GM21786 (cell line): ENCODE data around the gene ZNF280A.
"Not testable (repeated sequence)": the region's sequence is repeated elsewhere in the genome, so short reads cannot be mapped to it uniquely, and the experiment has no call there.

Source experiments
- ATAC-seq: cut with Tn5 transposase; IDR thresholded peaks from one replicate; pipeline ENCODE4 v1.9.1; 2021; ENCODE audit not compliant: unreplicated experiment

Gene ZNF280A

DNA sequence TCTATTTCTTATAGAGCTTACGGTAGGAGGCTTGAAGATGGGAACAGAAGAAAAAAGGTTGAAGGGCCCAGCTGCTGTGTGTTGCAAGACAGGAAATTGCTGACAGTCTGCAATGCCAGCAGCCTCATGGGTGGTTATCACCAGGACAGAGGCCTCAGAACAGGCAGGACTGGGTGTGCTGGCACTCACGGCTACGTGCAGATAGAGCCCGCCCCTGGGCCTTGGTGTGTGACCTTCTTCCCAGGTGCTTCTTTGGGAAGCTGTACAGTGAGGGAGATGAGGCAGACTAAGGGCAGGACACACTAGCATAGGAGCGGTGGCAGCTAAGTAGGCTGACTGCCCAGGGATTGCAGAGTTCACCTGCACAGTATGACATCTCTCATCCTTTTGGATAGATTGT, 26.4 kb upstream of the ZNF280A start:
- no peak for ATAC-seq

DNA sequence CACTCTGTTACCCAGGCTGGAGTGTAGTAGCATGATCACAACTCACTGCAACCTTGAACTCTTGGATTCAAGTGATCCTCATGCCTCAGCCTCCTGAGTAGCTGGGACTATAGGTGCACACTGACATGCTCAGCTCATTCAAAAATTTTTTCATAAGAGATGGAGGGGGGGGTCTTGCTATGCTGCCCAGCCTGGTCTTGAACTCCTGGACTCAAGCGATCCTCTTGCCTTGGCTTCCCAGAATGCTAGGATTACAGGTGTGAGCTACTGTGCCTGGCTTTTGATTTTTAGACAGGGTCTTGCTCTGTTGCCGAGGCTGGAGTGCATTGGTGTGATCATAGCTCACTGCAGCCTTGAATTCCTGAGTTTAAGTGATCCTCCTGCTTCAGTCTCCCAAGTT, 25.0 kb upstream of the ZNF280A start:
- no peak for ATAC-seq

DNA sequence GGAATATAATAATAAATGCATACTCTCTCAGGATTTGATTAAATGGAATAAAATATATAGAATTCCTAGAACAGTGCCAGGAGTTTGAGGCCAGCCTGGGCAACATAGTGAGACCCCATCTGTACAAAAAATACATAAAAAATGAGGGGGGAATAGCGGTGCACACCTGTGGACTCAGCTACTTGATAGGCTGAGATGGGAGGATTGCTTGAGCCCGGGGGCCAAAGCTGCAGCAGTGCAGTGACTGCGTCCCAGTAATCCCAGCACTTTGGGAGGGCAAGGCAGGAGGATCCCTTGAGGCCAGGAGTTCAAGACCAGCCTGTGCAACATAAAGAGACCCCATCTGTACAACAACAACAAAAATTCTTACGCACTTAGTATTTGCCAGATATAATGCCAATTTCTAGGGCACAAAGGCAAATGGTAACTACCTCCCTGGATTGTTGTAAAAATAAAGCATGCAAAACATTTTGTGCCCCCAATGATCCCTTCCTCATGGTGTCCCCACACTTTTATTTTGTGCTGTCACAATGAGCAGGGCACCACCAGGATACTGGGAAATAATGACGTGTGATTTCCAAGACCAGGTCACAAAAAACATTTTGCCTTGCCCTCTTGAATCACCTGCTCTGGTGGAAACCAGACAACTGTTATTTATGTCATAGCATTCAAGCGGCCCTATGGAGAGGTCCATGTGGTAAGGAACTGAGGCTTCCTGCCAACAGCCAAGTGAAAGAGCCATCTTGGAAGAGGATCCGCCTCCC, 18.3 kb upstream of the ZNF280A start:
- ATAC-seq: no peak

DNA sequence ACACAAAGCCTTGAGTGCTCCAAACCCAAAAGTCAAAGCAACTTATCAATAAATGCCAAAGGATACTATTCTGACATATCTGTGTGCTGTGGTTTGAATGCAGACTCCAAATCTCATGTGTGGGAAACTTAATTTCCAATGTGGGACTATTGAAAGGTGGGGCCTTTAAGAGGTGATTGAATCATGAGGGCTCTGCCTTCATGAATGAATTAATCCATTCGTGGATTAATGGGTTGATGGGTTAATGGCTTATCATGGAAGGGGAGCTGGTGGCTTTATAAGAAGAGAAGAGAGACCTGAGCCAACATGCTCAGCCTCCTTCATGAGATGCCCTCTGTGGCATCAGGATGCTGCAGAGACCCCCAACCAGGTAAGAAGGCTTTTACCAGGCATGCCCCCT, 16.8 kb upstream of the ZNF280A start:
- ATAC-seq: no peak

DNA sequence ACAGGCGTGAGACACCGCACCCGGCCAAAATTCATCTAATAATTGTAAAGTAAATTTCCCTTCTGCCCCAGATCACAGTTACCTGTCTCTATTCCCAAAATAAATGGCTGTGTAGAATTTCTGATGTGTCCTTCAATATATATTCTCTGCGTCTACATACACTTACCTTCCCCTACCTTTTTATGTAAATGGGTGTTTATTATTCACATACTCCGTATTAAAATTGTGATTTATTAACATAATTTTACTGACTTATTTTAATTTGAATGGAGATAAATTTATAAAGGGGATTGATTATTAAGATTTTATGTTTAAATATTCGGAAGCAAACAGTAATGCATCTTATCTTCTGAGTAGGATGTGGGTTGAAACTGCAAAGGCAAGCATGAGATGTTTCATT, 16.4 kb upstream of the ZNF280A start:
- ATAC-seq: no peak

DNA sequence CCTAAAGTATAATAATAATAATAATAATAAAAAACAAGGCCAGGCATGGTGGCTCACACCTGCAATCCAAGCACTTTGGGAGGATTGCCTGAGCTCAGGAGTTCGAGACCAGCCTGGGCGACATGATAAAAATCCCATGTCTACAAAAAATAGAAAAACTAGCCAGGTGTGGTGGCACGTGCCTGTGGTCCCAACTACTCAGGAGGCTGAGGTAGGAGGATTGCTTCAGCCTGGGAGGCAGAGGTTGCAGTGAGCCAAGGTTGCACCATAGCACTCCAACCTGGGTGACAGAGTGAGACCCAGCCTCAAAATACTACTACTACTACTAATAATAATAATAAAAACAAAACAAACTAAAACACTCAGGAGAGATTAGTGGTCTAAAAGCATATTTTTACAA, 15.6 kb upstream of the ZNF280A start:
- ATAC-seq: no peak

DNA sequence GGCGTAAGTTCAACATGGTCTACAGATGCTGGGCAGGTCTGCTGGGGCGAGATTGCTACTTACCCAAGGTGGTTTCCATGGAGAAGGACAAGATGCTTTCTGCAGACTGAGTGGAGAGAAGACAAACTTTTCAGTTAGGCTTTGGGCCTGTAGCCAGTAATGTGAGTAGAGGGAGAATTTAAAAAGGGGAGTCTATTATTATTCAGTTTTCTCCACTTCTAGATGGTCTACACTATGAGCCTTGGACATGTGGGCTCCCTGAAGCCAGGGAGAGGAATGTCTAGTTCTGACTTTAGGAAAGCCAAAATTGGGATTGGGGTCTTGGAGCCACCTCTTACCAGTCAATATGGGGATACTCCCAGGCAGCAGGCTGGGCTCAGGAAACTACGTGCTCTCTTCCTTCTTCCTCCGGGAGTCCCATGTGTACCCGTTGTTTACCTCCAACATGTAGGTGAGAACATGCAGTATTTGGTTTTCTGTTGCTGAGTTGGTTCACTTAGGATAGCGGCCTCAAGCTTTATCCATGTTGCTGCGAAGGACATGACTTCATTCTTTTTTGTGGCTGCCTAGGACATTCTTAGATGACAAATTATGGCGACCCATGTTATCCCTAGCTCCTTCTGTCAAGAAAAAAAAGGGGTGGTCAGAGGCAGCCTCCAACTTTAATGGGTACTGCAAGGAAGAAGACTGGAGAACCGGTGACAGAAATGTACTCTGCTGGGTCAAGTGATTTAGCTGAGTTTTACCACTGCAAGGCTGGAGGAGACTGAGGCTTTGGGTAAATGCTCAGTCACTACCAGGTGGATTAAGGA, 14.7 kb upstream of the ZNF280A start:
- no peak for ATAC-seq

DNA sequence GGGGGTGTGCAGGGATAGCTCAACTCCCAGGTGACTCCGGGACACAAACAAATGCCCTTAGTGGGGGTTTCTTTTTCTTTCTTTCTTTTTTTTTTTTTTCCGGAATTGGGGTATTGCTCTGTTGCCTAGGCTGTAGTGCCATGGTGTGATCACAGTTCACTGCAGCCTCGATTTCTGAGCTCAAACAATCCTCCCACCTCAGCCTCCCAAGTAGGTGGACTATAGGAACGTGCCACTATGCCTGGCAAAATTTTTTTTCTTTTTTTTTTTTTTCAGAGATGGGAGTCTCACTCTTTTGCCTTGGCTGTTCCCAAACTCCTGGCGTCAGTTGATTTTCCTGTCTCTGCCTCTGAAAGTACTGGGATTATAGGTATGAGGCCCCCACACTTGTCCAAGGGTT, 13.8 kb upstream of the ZNF280A start:
- ATAC-seq: no peak

DNA sequence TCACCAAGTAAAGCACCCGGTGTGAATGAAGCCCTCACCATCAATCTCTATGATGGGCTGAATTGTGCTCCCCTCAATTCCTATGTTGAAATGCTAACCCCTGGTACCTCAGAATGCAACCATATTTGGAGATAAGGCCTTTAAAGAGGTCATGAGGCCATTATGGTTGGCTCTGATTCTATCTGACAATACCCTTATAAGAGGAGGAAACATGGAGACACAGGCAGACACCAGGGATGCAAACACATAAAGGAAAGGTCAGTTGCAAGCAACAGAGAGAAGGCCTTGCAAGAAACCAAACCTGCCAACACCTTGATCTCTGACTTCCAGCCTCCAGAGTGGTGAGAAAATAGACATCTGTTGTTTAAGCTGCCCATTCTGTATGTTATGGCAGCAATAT, 13.3 kb upstream of the ZNF280A start:
- no peak for ATAC-seq

DNA sequence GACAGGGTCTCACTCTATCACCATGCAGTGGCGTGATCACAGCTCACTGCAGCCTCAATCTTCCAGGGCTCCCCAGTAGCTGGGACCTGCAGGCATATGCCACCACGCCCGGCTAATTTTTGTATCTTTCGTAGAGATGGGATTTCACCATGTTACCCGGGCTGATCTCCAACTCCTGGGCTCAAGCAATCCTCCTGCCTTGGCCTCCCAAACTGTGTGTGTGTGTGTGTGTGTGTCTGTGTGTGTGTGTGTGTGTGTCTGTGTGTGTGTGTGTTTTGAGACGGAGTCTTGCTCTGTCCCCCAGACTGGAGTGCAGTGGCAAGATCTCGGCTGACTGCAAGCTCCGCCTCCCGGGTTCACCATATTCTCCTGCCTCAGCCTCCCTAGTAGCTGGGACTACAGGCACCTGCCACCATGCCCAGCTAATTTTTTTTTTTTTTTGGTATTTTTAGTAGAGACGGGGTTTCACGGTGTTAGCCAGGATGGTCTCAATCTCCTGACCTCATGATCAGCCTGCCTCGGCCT, 12.5 kb upstream of the ZNF280A start:
- ATAC-seq: not testable (repeated sequence)

DNA sequence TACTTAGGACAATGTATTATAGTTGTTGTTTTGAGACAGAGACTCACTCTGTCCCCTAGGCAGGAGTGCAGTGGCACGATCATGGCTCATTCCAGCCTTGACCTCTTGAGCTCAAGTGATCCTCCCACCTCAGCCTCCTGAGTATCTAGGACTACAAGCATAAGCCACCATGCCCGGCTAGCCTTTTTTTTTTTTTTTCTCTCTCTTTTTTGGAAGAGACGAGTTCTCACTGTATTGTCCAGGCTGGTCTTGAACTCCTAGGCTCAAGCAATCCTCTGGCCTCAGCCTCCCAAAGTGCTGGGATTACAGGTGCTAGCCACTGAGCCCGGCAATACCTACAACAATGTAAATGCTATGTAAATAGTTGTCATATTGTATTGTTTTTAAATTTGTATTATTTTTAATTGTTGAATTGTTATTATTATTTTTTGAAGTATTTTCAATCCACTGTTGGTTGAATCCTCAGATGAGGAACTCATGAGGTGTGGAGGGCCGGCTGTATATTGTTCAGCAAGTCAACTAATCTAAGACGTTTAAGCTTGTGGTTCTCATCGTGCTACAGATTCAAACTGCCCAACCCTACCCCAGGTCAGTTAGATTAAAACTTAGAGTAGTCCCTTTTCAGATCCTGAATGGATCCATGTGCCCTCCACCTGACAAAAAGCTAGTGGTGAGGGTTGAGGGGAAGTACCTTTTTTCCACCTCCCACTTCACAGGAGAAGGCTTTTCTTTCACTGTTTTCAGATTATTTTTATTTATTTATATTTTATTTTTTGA, 11.9 kb upstream of the ZNF280A start:
- no peak for ATAC-seq

DNA sequence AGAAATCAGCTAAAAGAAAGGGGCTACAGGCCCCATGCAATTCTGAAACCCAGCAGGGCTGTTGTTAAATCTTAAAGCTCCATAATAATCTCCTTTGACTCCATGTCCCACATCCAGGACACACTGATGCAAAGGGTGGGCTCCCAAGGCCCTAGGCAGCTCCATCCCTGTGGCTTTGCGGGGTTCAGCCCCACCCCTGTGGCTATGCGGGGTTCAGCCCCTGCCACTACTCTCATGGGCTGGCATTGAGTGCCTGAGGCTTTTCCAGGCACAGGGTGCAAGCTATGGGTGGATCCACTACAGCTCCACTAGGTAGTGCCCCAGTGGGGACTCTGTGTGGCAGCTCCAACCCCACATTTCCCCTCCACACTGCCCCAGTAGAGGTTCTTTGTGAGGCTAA, 8.7 kb upstream of the ZNF280A start:
- ATAC-seq: no peak

DNA sequence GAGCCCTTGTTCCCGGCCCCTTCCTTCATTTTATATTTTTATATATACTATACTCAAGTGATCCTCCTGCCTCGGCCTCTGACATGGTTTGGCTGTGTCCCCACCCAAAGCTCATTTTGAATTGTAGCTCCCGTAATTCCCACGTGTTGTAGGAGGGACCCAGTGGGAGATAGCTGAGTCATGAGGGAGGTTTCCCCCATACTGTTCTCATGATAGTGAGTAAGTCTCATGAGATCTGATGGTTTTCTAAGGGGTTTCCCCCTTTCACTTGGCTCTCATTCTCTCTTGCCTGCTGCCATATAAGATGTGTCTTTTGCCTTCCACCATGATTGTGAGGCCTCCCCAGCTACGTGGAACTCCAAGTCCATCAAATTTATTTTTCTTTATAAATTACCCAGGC, 7.2 kb upstream of the ZNF280A start:
- no peak for ATAC-seq

DNA sequence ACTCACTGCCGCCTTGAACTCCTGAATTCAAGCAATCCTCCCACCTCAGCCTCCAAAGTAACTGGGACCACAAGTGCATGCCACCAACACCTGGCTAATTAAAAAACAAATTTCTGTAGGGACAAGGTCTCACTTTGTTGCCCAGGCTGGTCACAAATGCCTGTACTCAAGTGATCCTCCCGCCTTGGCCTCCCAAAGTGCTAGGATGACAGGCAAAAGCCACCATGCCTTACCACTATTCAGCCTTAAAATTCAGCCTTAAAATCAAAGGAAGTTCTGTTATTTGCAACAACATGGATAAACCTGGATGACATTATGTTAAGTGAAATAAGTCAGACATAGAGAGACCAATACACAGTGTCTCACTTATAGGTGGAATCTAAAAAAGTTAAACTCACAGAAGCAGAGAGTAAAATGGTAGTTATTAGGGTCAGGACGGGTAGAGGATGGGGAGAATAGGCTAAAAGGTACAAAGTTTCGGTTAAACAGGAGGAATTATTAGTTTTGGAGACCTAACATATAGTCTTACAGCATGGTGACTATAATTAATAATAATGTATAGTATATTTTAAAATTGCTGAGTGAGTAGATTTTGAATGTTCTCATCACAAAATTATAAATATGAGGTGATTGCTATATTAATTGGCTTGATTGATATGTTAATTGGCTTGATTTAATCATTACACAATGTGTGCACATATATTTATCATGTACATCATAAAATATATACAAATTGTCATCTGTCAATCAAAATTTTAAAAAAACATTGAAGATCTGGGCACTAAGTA, 6.2 kb upstream of the ZNF280A start:
- no peak for ATAC-seq

DNA sequence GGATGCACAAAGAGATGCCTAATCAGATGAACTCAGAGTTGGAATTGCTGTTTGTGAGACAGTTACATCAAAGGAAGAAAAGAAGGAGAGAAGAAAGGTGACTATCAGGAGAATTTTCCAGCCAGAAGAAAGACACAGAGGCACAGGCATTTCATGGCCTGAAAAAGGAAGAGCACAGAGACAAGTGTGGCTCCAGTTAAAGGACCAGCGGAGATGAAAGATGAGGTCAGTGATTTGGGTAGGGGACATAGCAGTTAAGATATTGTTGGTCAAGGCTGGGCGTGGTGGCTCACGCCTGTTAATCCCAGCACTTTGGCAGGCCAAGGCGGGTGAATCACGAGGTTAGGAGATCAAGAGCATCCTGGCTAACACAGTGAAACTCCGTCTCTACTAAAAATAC, 3.4 kb upstream of the ZNF280A start:
- no peak for ATAC-seq

DNA sequence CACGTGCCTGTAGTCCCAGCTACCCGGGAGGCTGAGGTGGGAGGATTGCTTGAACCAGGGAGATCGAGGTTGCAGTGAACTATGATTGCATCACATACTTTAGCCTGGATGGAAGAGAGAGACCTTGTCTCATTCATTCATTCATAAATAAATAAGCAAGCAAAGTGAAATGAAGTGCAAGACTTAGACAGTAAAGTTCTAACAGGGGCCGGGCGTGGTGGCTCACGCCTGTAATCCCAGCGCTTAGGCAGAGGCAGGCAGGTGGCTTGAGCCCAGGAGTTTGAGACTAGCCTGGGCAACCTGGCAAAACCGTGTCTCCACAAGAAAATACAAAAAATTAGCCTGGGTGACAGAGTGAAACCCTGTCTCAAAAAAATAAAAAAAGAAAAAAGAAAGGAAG, 1.6 kb upstream of the ZNF280A start:
- no peak for ATAC-seq

DNA sequence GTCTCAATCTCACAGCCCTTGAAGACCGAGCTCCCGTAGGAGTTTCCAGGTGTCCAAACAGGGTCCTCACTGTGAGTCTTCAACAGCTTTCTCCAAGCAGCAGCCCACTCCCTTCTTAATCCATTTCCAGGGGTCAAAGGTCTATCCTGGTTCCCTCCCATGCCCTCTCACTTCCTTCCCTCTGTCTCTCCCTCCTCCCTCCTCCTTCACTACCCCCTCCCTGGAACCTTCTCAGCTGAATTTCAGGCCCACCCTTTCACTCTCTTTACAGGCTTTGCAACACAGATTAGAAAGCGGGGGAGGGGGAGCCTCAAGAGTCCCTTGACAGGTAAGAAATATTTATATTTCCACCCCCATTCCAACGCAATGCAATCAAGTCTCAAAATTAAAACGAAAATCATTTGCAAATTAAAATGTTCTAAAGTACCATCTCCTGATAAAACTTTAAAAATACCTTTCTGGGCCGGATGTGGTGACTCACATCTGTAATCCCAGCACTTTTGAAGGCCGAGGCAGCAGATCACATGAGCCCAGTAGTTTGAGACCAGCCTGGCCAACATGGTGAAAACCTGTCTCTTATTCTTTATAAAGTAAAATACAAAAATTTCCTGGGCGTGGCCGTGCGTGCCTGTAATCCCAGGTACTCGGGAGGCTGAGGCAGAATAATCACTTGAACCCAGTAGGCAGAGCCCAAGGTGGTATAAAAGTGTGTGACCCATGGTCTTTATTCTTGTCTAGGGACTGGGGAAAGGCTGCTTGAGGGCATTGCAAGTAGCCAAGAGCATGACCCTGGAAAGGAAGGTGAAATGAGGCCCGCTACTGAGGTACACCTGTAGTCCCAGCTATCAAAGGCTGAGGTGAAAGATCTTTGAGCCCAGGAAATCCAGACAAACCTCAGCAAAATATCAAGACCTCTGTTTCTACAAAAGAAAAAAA, 865 bp upstream of the ZNF280A start:
- no peak for ATAC-seq

DNA sequence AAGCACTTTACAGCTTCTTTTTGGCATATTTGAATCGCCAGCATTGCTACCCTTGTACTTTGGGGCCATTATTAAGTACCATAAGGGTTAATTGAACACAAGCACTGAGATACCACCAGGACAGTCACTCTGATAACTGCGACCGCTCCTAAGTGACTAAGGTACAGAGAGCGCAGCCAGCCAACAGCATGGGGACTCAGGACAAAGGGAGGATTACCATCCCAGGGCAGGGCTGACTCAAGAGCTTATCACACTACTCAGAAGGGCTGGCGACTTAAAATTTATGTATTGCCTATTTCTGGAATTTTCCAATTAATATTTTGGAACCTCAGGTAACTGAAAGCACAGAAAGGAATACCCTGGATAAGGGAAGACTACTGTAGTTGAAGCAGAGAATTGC, 479 bp downstream of the ZNF280A start:
- no peak for ATAC-seq

DNA sequence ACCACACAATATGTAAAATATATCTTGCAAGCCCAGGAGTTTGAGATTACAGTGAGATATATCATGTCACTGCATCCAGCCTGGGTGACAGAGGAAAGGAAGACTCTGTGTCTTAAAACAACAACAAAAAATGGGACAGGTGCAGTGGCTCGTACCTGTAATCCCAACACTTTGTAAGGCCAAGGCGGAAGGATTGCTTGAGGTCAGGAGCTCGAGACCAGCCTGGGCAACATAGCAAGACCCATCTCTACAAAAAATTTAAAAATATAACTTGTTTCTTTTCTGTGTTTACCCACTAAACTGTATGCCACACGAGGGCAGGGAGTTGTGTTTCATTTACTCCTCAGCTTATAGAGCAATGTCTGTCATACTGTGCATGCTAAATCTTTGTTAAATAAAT, 3.1 kb downstream of the ZNF280A start:
- no peak for ATAC-seq

DNA sequence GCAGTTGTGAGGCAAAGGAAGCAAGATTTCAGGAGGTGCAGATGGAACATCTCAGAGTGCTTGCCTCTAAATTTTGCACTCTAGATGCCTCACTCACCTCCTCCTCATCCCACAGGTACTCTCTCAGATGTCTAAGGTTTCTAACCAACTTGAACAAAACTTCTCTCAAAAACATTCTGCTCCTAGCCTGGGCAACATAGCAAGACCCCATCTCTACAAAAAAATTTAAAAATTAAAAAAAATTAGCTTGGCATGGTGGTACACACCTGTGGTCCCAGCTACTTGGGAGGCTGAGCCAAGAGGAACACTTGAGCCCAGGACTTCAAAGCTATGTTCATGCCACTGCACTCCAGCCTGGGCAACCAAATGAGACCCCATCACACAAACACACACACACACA, 4.2 kb downstream of the ZNF280A start:
- ATAC-seq: no peak
